Neural progenitor cell (in vitro differentiated cells): ENCODE results near the gene SARDH.

Experiments
- EZH2 ChIP-seq: fragments of 200-600 bp; sonication (generic); IDR thresholded peaks from 2 replicates; pipeline ENCODE4 v1.6.1; 2017; ENCODE audit warnings: antibody characterized with exemption, mild to moderate bottlenecking, moderate library complexity
- EZH2phosphoT487 ChIP-seq: fragments of 200-600 bp; sonication (generic); IDR thresholded peaks from 2 replicates; pipeline ENCODE4 v1.6.1; 2017; ENCODE audit warnings: antibody characterized with exemption
- TF ChIP-seq, protein P1 (sequence below): fragments of 200-600 bp; sonication (generic); IDR thresholded peaks from 2 replicates; pipeline ENCODE4 v1.5.1; 2017; ENCODE audit warnings: antibody characterized with exemption, mild to moderate bottlenecking

DNA sequence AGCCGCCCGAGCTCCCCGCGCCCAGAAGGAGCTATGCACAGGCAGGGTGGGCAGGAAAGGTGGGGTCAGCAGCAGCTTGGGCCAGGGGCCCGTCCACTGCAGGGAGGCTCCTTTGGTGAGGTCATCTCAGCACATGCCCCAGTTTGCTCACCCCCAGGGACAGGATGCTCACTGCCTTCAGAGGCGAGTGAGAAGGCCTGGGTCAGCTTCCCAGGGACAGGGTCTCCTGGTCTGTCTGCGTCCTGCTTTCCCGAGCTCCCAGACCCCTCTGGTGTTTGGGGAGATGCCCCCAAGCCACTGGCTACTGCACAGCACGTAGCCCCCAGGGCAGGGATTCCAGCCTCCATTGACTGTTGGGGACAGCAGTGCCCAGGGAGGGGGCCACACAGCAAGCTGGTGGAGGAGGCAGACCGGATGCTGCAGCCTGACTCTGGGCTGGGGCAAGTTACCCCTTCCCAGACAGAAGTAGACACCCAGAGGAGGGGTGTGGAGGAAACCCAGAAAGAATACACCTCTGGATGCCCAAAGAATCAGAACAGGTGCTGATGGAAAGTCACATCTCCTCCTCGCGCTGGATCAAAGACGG is 581 bp upstream of the SARDH start:
- TF ChIP-seq, protein P1, sequence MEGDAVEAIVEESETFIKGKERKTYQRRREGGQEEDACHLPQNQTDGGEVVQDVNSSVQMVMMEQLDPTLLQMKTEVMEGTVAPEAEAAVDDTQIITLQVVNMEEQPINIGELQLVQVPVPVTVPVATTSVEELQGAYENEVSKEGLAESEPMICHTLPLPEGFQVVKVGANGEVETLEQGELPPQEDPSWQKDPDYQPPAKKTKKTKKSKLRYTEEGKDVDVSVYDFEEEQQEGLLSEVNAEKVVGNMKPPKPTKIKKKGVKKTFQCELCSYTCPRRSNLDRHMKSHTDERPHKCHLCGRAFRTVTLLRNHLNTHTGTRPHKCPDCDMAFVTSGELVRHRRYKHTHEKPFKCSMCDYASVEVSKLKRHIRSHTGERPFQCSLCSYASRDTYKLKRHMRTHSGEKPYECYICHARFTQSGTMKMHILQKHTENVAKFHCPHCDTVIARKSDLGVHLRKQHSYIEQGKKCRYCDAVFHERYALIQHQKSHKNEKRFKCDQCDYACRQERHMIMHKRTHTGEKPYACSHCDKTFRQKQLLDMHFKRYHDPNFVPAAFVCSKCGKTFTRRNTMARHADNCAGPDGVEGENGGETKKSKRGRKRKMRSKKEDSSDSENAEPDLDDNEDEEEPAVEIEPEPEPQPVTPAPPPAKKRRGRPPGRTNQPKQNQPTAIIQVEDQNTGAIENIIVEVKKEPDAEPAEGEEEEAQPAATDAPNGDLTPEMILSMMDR: no peak
- no peak for TF ChIP-seq EZH2
- TF ChIP-seq EZH2phosphoT487: no peak
